BE2C (cell line): ENCODE data around the gene HEMGN.
"Not testable (repeated sequence)": the region's sequence is repeated elsewhere in the genome, so short reads cannot be mapped to it uniquely, and the experiment has no call there.

ENCODE experiments used
- DNase-seq: peaks from one replicate; pipeline ENCODE4 v3.0.0-alpha.2; 2020
- H3K27me3 ChIP-seq: fragments of 250-450 bp; sonication (Bioruptor Pico); 2 replicates; pipeline ENCODE4 v1.5.1; 2020; ENCODE audit warnings: mild to moderate bottlenecking
- H3K36me3 ChIP-seq: fragments of 250-450 bp; sonication (Bioruptor Pico); 2 replicates; pipeline ENCODE4 v1.5.1; 2020; ENCODE audit warnings: mild to moderate bottlenecking
- H3K4me1 ChIP-seq: fragments of 250-450 bp; sonication (Bioruptor Pico); 2 replicates; pipeline ENCODE4 v1.5.1; 2020
- H3K4me3 ChIP-seq: 2 replicates; pipeline ENCODE4 v1.5.1; 2011; ENCODE audit warnings: low read depth, low read length
- H3K9me3 ChIP-seq: fragments of 250-450 bp; sonication (Bioruptor Pico); 2 replicates; pipeline ENCODE4 v1.5.1; 2020
- TF ChIP-seq, protein P1 (sequence below): IDR thresholded peaks from 2 replicates; pipeline ENCODE4 v1.5.1; 2012; ENCODE audit warnings: mild to moderate bottlenecking, low read depth, low read length

HEMGN gene

GRCh38 chr9:97966493-97966892, 28.5 kb upstream of the HEMGN start:
- H3K4me1 ChIP-seq = no peaks in the 10 kb centered on the region
- H3K27me3 ChIP-seq = no peaks in the 10 kb centered on the region; the same call in 1 of the 2 replicates
- DNase-seq = no peak
- TF ChIP-seq, protein P1, sequence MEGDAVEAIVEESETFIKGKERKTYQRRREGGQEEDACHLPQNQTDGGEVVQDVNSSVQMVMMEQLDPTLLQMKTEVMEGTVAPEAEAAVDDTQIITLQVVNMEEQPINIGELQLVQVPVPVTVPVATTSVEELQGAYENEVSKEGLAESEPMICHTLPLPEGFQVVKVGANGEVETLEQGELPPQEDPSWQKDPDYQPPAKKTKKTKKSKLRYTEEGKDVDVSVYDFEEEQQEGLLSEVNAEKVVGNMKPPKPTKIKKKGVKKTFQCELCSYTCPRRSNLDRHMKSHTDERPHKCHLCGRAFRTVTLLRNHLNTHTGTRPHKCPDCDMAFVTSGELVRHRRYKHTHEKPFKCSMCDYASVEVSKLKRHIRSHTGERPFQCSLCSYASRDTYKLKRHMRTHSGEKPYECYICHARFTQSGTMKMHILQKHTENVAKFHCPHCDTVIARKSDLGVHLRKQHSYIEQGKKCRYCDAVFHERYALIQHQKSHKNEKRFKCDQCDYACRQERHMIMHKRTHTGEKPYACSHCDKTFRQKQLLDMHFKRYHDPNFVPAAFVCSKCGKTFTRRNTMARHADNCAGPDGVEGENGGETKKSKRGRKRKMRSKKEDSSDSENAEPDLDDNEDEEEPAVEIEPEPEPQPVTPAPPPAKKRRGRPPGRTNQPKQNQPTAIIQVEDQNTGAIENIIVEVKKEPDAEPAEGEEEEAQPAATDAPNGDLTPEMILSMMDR = no peak
- H3K4me3 ChIP-seq = no peak overlapping the region
- H3K9me3 ChIP-seq = no peaks in the 10 kb centered on the region
- no peaks in the 10 kb centered on the region for H3K36me3 ChIP-seq

DNA sequence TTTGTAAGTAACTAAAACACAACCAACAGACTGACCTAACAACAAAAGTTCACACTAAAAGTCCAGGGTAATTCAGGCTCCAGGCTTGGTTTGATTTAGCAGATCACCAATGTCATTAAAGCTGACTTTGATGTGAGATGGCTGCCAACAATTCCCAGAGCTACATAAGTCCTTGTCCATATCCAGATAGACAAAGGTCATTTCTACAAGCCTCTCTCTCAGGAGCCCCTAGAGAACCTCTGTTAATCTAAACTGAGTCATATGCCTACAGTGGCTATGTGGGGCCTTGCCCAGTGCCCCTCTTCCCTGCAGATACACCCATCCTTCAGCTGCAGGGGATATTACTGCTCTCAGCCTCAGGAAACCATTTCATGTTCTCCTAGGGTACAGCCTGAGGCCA, 26.9 kb upstream of the HEMGN start:
- Histone ChIP-seq H3K27me3 (no peaks in the 10 kb centered on the region; the same call in 1 of the 2 replicates), H3K9me3 (no peaks in the 10 kb centered on the region), H3K4me3 (no peak overlapping the region), H3K36me3 (no peaks in the 10 kb centered on the region), H3K4me1 (no peaks in the 10 kb centered on the region)
- TF ChIP-seq, protein P1 = no peak
- no peak for DNase-seq

GRCh38 chr9:97963232-97963631, 25.3 kb upstream of the HEMGN start:
- TF ChIP-seq, protein P1 = no peak
- Histone ChIP-seq H3K9me3 (no peaks in the 10 kb centered on the region), H3K4me3 (no peak overlapping the region), H3K4me1 (no peaks in the 10 kb centered on the region), H3K27me3 (no peaks in the 10 kb centered on the region; the same call in 1 of the 2 replicates), H3K36me3 (no peaks in the 10 kb centered on the region)
- DNase-seq = no peak

DNA sequence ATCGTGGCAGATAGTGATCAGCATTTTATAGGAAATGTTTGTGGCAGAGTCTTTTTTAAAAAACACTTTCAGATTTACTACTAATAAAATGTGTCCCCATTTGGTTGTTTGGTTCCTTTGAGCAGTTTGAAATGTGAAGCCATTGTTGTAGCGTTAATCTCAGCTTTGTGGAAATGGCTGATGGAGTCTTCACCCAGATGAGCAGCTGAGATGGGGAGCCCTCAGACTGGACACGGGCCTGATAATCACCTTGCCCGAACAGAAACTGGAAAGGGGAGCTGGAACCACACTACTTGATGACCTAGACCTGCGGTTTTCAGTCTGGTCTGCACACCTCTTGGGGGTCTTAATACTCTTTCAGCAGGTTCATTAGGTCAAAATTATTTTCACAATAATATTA, 24.6 kb upstream of the HEMGN start:
- H3K27me3 ChIP-seq = no peaks in the 10 kb centered on the region; the same call in 1 of the 2 replicates
- H3K36me3 ChIP-seq = no peaks in the 10 kb centered on the region
- no peaks in the 10 kb centered on the region for H3K4me1 ChIP-seq
- TF ChIP-seq, protein P1 = no peak
- no peak for DNase-seq
- H3K4me3 ChIP-seq = no peak overlapping the region
- no peaks in the 10 kb centered on the region for H3K9me3 ChIP-seq

DNA sequence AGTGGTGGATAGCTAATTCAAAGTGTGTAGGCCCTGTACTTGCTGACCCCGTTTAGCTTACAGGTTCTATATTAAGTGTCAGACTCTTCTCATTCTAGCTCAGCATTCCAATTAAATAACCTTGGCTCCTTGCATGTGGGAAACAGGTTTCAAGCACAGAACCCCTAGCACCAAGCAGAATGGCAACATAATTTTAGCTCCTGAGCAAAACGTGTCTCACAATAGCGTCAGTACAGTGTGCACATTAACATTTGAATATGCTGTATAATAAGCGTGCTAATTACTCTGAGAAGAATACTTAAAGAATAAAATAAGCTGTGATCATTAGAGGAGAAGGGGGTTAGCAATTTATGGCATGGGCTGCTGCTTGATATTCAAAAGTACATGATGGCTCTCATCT, 24.2 kb upstream of the HEMGN start:
- Histone ChIP-seq H3K36me3 (no peaks in the 10 kb centered on the region), H3K4me1 (no peaks in the 10 kb centered on the region), H3K9me3 (no peaks in the 10 kb centered on the region), H3K27me3 (no peaks in the 10 kb centered on the region; the same call in 1 of the 2 replicates), H3K4me3 (no peak overlapping the region)
- no peak for DNase-seq
- TF ChIP-seq, protein P1 = no peak

- H3K36me3 ChIP-seq = no peaks in the 10 kb centered on the region
- H3K4me1 ChIP-seq = 0 out of 2 replicates have a peak, but pooled peaks cover 2% of the 10 kb centered on the region
- no peaks in the 10 kb centered on the region for H3K9me3 ChIP-seq
- H3K27me3 ChIP-seq = no peaks in the 10 kb centered on the region; the same call in 1 of the 2 replicates
- TF ChIP-seq, protein P1 = no peak
- no peak overlapping the region for H3K4me3 ChIP-seq
- no peak for DNase-seq
These were observed 23.4 kb upstream of the HEMGN start for GRCh38 chr9:97961361-97961760.

- not testable (repeated sequence) for H3K36me3 ChIP-seq, H3K27me3 ChIP-seq, H3K4me3 ChIP-seq, H3K9me3 ChIP-seq, DNase-seq, H3K4me1 ChIP-seq
These were observed 22.8 kb upstream of the HEMGN start for GRCh38 chr9:97960678-97961328.
